Fibroblast of lung (primary cell): ENCODE measurements around the gene SULF2.

Experiments
- EZH2 ChIP-seq: IDR thresholded peaks from 2 replicates; pipeline ENCODE4 v1.5.1; 2012; ENCODE audit warnings: low read length, control low read depth, mild to moderate bottlenecking; ENCODE audit errors: missing control alignments
- TF ChIP-seq, protein P1 (sequence below), 2 donors: IDR thresholded peaks in 1 of 2; conservative IDR thresholded peaks in 1 of 2; 1 replicate in 1 of 2; 2 replicates in 1 of 2; pipeline ENCODE4 v1.5.1; 2011 to 2012; ENCODE audit warnings: low read length in 2 of 2, control low read depth in 1 of 2, inconsistent platforms in 1 of 2, low read depth in 1 of 2, mild to moderate bottlenecking in 1 of 2

- TF ChIP-seq, protein P1, sequence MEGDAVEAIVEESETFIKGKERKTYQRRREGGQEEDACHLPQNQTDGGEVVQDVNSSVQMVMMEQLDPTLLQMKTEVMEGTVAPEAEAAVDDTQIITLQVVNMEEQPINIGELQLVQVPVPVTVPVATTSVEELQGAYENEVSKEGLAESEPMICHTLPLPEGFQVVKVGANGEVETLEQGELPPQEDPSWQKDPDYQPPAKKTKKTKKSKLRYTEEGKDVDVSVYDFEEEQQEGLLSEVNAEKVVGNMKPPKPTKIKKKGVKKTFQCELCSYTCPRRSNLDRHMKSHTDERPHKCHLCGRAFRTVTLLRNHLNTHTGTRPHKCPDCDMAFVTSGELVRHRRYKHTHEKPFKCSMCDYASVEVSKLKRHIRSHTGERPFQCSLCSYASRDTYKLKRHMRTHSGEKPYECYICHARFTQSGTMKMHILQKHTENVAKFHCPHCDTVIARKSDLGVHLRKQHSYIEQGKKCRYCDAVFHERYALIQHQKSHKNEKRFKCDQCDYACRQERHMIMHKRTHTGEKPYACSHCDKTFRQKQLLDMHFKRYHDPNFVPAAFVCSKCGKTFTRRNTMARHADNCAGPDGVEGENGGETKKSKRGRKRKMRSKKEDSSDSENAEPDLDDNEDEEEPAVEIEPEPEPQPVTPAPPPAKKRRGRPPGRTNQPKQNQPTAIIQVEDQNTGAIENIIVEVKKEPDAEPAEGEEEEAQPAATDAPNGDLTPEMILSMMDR (conservative IDR thresholded peaks at IDR 0.05 in 1 of 2, IDR thresholded peaks at IDR 0.05 in 1 of 2; ENCODE audit: low read depth in 1 of 2, low read length in 2 of 2) = no peak
- no peak for TF ChIP-seq EZH2
These were observed 83.7 kb downstream of the SULF2 start for GRCh38 chr20:47701612-47702011.
